ENCODE measurements around the gene BCKDHA. TPM values are rescaled to one million over a fixed set of nuclear protein-coding genes. Genes with fewer than 3 reads are reported as not detected.

The BCKDHA gene
- total and polyA plus RNA-seq, 9 of the 15 experiments (the other 6 are each of a cell fraction or from before 2014, with no cell fraction given) = 4.5 to 52.5 (median 14.1) TPM

GRCh38 chr19:41363753-41364523, 33.7 kb upstream of the BCKDHA start, which contains the start of gene B9D2 (continued):
- TF ChIP-seq MITF (IDR thresholded peaks at IDR 0.05) = no peak
- TF ChIP-seq GABPA (tag; conservative IDR thresholded peaks at IDR 0.05; ENCODE audit: low read depth) = peak; percentile 71
- no peak for TF ChIP-seq PTBP1 (IDR thresholded peaks at IDR 0.05; ENCODE audit: low read depth, low read length)
- TF ChIP-seq SLC30A9 (CRISPR knock-in tag; IDR thresholded peaks at IDR 0.05) = no peak
- TF ChIP-seq ZNF445 (CRISPR knock-in tag; IDR thresholded peaks at IDR 0.05; ENCODE audit: low read depth) = no peak
- no peak for TF ChIP-seq XRCC3 (IDR thresholded peaks at IDR 0.05)
- TF ChIP-seq ZNF785 (CRISPR knock-in tag; IDR thresholded peaks at IDR 0.05) = no peak
- TF ChIP-seq ZBTB7A (IDR thresholded peaks at IDR 0.05; ENCODE audit: borderline replicate concordance, control insufficient read depth, low read depth, low read length) = peak; percentile 68; the same call in 1 of the 2 replicates
- TF ChIP-seq USF2 (CRISPR knock-in tag; IDR thresholded peaks at IDR 0.05) = no peak
- TF ChIP-seq THRB (CRISPR knock-in tag; conservative IDR thresholded peaks at IDR 0.05) = peak; percentile 65; the same call in 1 of the 2 replicates
- peak; percentile 23 for TF ChIP-seq FOS (IDR thresholded peaks at IDR 0.05; ENCODE audit: extremely low read depth, insufficient read length)
- TF ChIP-seq, protein P1, sequence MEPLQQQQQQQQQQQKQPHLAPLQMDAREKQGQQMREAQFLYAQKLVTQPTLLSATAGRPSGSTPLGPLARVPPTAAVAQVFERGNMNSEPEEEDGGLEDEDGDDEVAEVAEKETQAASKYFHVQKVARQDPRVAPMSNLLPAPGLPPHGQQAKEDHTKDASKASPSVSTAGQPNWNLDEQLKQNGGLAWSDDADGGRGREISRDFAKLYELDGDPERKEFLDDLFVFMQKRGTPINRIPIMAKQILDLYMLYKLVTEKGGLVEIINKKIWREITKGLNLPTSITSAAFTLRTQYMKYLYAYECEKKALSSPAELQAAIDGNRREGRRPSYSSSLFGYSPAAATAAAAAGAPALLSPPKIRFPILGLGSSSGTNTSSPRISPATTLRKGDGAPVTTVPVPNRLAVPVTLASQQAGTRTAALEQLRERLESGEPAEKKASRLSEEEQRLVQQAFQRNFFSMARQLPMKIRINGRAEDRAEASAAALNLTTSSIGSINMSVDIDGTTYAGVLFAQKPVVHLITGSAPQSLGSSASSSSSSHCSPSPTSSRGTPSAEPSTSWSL (CRISPR knock-in tag; IDR thresholded peaks at IDR 0.05; ENCODE audit: borderline replicate concordance) = 0 out of 2 replicates have a peak, but pooled peaks have one; percentile 26
- no peak for TF ChIP-seq HMGN3 (IDR thresholded peaks at IDR 0.05; ENCODE audit: borderline replicate concordance, extremely low read depth, insufficient read length, low read depth, low read length)
- TF ChIP-seq ZNF551 (CRISPR knock-in tag; IDR thresholded peaks at IDR 0.05) = no peak
- TF ChIP-seq RFX7 (CRISPR knock-in tag; IDR thresholded peaks at IDR 0.05) = no peak
- TF ChIP-seq CEBPG (CRISPR knock-in tag; IDR thresholded peaks at IDR 0.05) = no peak; the same call in 1 of the 2 replicates
- no peak for TF ChIP-seq CEBPG (tag; conservative IDR thresholded peaks at IDR 0.05 in 1 of 2, IDR thresholded peaks at IDR 0.05 in 1 of 2)
- peak; percentile 35 to 39; a peak in 2 of 4 replicates for TF ChIP-seq FOXK2 (conservative IDR thresholded peaks at IDR 0.05 in 1 of 2, IDR thresholded peaks at IDR 0.05 in 1 of 2; ENCODE audit: low read depth in 2 of 2)
- TF ChIP-seq ZNF175 (CRISPR knock-in tag; IDR thresholded peaks at IDR 0.05; ENCODE audit: low read depth) = peak; percentile 38; the same call in 1 of the 2 replicates
- TF ChIP-seq NFATC3 (IDR thresholded peaks at IDR 0.05) = no peak
- TF ChIP-seq, protein P2, sequence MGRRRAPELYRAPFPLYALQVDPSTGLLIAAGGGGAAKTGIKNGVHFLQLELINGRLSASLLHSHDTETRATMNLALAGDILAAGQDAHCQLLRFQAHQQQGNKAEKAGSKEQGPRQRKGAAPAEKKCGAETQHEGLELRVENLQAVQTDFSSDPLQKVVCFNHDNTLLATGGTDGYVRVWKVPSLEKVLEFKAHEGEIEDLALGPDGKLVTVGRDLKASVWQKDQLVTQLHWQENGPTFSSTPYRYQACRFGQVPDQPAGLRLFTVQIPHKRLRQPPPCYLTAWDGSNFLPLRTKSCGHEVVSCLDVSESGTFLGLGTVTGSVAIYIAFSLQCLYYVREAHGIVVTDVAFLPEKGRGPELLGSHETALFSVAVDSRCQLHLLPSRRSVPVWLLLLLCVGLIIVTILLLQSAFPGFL (CRISPR knock-in tag; IDR thresholded peaks at IDR 0.05) = no peak
- no peak for TF ChIP-seq NBN (IDR thresholded peaks at IDR 0.05; ENCODE audit: low read depth)

Data from K562 (cell line).